Activated T-cell treated with anti-CD3 and anti-CD28 coated beads for 48 hours (primary cell): Measurements from ENCODE around the gene MPRIP.

Experiments used
- DNase-seq: peaks from one replicate; pipeline ENCODE4 v3.0.0-alpha.2; 2020; ENCODE audit warnings: low read depth

Gene MPRIP

GRCh38 chr17:17206913-17207335 is 164.7 kb downstream of the MPRIP start:
- no peak for DNase-seq

DNA sequence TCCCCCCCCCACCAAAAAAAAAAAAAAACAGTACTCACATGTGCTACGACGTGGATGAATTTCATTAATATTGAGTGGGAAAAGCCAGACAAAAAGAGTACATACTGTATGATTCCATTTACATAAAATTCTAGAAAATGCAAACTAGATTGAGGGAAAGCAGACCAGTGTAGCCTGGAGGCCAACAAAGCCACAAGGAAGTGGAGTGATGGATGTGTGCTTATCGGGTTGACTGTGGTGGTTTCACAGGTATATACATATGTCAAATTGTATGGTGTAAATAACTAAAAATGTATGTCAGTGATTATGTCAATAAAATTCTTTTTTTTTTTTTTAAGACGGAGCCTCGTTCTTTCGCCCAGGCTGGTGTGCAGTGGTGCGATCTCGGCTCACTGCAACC is 165.7 kb downstream of the MPRIP start:
- no peak for DNase-seq

- no peak for DNase-seq
Measured at GRCh38 chr17:17213775-17214174, 171.5 kb downstream of the MPRIP start.

DNA sequence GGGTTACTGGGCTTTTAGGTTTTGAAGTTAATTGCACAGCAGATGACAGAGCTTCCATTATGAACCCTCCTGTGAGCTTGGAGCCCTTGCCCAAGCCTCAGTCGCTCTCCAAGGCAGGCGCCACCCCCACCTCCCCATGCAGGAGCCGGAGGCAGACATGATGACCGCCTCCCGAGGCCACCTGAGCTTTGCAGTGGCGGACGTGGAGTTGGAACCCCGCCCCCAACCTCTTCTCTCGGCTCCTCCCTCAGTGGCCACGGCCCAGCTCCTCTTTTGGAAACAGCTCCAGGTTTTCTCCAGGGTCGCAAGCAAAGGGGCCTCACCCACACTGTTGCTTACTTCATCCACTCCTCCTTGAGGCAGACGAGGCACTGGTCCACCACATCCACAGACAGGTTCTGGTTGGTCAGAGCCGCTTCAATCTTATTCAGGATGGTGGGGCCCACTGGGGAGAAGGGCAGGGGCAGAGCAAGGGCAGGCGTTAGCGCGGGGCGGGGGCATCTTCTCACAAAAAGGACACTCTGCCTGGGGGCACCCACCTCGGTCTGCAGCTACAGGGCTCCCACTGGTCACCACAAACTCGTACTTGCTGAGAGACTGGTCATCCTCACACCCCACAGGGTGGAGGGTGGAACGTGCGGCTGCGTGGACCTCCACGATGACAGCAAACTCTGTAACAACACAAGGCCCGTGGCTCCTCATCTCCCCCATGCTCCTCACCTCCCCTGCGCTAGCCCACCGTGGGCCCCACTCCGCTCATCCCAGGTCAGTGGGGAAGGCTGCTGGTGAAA is 172.6 kb downstream of the MPRIP start:
- no peak for DNase-seq

GRCh38 chr17:17215575-17215974 is 173.3 kb downstream of the MPRIP start:
- no peak for DNase-seq

DNA sequence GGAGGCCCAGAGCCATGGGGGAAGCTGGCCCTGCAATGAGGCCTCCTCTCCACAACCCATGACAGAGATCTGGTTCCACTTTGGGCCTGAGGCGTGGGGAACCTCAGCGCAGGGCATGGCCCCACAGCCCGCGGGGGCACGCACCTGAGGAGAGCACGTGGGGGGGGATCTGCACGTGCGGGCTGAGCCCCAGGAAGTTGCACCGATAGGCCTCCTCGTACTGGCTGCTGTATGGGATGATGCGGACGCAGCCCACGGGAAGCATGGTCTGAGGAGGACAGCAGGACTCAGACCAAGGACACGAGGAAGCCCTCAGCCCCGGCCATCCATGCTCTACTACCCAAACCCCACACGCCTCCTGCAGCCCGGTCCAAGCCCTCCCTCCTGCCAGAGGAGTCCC is 174.0 kb downstream of the MPRIP start:
- no peak for DNase-seq

- DNase-seq, result no peak
Measured at GRCh38 chr17:17216776-17217175, 174.5 kb downstream of the MPRIP start.

DNA sequence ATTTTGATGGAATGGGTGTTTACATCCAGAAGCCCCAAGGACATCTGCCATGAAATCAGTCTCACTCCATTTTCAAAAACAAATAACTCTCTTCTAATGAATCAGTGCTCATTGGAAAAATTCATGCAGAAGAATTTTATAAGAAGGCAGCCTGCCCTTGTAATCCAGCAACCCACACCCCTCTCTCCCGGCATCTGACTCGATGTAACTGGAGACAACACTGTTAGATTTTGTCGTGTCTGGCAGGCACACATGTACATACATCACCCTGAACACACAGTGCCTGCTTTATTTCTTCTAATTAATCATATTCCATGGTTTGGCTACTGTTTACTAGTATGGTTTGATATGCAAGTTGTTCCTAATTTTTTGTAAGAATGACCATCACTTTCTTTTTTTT is 175.7 kb downstream of the MPRIP start:
- no peak for DNase-seq

DNA sequence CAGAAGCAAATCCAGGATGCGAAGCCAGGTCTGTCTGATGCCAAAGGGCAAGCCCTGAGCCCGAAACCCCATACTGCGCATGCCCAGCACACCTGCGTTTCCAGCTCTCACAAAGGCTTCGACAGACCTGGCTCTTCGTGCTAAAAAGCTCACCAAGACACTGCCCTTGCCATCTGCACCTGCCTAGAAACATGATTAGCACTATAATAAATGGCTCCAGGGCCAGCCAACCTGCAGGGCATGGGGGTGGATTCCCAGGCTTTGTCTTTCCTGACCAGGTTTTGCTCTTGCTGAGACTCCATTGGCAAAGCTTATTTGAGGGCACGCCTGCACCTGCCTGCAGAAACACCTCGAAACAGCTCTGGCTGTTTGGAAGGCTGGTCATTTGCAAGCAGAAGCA is 178.3 kb downstream of the MPRIP start:
- DNase-seq, result no peak

GRCh38 chr17:17221329-17221728 is 179.1 kb downstream of the MPRIP start:
- no peak for DNase-seq

GRCh38 chr17:17223736-17224135 is 181.5 kb downstream of the MPRIP start:
- DNase-seq, result no peak

DNA sequence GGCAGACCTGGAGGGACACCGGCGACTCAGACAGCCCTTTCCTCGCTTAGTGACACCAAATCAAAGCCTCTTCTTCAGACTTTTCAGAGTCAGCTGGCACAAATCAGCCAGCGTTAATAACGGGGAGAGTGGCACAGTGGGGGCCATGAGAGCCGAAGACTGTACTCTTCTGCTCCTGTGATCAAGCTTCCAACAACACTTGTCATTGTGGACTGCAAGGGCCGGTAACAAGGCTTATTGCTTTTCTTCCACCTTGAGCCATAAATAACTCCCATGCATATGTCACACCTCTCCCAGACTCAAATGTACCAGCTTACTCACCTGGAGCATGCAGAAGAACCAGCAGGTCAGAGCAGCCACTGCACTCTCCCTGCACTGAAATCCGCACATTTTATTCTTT is 181.9 kb downstream of the MPRIP start:
- no peak for DNase-seq

DNA sequence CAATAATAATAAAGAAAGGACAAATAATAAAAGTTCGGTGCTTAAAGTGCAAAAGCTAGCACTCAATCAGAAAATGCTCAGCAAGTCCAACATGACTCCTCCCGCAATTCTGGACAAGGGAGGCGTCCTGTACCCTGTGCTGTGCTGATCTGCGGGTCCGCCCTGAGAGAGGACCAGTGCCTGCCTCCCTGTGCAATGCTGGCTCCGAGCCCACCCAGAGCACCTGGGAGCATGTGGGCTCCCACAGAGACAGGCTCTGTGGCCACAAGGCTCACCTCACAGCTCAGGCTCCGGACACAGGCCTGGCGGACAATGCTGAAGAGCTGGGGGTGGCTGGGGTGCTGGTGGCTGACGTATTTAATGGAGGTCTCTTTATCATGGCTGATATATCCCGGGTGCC is 183.6 kb downstream of the MPRIP start:
- no peak for DNase-seq

GRCh38 chr17:17226451-17227265 is 184.4 kb downstream of the MPRIP start:
- no peak for DNase-seq

- no peak for DNase-seq
Measured at GRCh38 chr17:17227608-17228520, 185.6 kb downstream of the MPRIP start.

DNA sequence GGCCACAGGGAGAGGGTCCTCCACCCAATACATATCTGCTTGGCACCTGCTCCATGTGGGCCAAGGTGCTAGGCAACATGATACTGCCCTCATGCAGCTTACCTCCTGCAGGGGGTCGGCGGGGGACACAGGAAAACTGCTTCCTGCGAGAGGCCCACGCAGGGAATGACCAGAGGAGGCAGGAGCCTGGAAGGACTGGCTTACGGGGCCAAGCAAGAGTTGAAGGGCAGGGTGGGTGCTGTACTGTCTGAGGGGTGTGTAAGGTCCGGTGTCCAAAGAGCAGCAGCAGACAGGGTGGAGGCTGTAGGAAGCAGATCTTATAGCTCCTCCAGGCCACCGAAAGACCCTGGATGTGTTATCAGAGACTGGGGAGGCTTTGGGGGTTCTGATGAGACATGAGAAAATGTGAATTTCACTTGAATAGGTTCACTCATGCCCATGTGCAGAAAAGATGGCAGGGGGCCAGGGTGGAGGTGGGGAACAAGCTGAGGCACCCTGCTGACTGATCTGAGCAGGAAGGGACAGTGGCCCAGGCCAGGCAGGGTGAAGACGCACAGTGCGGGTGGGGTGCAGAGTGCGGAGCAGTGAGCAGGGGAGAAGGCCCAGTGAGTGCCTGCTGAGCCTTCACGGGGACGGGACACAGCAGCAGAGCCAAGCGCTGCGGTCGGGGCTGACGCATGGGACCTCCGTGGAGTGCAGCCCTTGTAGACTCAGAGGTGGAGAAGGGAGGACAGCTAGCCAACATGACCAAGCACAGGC is 186.4 kb downstream of the MPRIP start:
- no peak for DNase-seq

DNA sequence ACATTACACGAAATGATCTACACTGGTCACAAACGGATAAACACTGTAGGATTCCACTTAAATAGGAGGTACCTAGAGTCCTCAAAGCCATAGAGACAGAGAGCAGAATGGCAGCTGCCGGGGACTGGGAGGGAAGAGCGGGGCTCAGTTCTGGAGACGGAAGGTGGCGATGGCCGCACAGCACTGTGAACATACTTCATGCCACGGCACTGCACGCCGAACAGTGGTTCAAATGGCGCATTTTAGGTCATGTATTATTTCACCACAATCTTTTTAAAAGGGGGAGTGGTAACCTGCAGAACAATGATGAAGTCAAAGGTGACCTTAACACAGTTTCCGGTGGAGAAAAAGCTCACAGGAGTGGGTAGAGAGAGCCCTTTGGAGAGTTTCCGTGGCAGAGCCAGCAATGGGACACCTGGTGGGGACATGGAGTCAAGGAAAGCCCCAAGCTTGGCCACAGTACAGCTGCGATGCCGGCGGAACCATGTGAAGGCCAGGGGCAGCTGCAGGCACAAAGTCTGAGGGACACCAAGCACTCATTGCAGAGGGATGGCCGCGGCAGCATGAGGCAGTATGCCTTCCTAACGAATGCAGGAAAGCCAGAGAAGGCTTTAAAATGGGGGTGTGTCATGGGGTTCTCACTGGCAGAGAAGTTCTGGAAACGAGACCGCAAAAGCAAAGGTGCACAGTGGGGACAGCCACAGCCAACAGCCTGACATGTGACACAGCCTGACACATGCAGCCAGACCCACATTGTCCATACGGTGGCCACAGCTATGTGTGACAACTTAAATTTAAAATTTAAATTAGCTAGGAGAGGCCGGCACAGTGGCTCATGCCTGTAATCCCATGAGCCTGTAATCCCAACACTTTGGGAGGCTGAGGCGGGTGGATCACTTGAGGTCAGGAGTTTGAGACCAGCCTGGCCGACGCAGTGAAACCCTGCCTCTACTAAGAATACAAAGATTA is 187.4 kb downstream of the MPRIP start:
- no peak for DNase-seq

DNA sequence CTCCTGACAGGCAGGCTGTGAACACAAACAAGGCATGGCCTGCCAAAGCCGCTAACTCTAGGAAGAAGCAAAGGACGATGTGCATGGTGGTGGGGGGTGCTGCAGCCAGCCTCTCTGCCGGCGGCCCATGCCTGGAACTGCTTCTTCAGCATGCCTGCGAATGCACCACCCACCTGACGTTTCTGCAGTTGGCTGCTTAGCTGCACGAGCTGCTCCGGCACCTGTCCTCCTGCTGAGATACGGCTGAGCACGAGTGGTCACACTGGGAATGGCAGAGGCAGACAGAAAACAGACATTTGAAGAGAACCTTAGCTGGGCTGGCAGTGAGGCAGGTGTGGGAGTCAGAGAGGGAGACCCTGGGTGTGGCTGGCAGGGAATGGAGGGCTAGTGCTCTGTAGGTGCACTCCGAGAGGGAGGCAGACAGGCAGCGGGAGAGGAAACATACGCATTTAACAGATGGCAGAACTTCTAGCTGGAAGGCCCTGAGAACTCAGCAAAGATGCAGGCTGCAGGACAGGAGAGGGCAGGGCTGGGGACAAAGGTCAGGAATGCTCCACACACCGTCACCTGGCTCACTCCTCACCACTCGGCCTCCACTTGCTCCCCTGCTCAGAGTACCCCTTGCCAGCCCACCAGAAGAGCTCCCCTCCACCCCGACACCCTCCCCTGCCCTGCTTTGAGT is 189.5 kb downstream of the MPRIP start:
- DNase-seq, result no peak

GRCh38 chr17:17232303-17232621 is 190.0 kb downstream of the MPRIP start:
- no peak for DNase-seq
